DND-41 (cell line): ENCODE results near the gene SHISA6.

Source experiments
- ATAC-seq: fragments of 200-7000 bp; cut with Tn5 transposase; 3 replicates; pipeline ENCODE4 v1.9.1; 2021; ENCODE audit warnings: low read depth; ENCODE audit not compliant: insufficient read depth
- DNase-seq: peaks from one replicate; pipeline ENCODE4 v3.0.0-alpha.2; 2020
- H2AFZ ChIP-seq: 2 replicates; pipeline ENCODE4 v1.6.0; 2012; ENCODE audit warnings: low read depth, low read length
- H3K27ac ChIP-seq: 2 replicates; pipeline ENCODE4 v1.5.1; 2012; ENCODE audit warnings: low read length, inconsistent platforms
- H3K27me3 ChIP-seq: fragments of 200-600 bp; sonication (generic); 2 replicates; pipeline ENCODE4 v1.6.0; 2012; ENCODE audit warnings: low read length, mild to moderate bottlenecking, inconsistent platforms; ENCODE audit not compliant: insufficient read depth, poor library complexity
- H3K36me3 ChIP-seq: 2 replicates; pipeline ENCODE4 v1.5.1; 2012; ENCODE audit warnings: low read length, inconsistent platforms; ENCODE audit not compliant: insufficient read depth
- H3K4me1 ChIP-seq: 2 replicates; pipeline ENCODE4 v1.5.1; 2012; ENCODE audit warnings: mild to moderate bottlenecking, low read length; ENCODE audit not compliant: insufficient read depth
- H3K4me2 ChIP-seq: 2 replicates; pipeline ENCODE4 v1.6.0; 2012; ENCODE audit warnings: mild to moderate bottlenecking, moderate library complexity, low read length, inconsistent platforms; ENCODE audit not compliant: insufficient read depth
- H3K4me3 ChIP-seq, 2 experiments: fragments of 200-600 bp in 1 of 2; shearing (Covaris generic) in 1 of 2; 2 replicates each; pipeline ENCODE4 v1.5.1; 2012 to 2016; ENCODE audit warnings: inconsistent platforms in 2 of 2, low read length in 2 of 2, mild to moderate bottlenecking in 2 of 2, low read depth in 1 of 2, moderate library complexity in 1 of 2
- H3K79me2 ChIP-seq: 2 replicates; pipeline ENCODE4 v1.6.0; 2012; ENCODE audit warnings: low read length, inconsistent platforms; ENCODE audit not compliant: insufficient read depth
- H3K9ac ChIP-seq: 2 replicates; pipeline ENCODE4 v1.6.0; 2012; ENCODE audit warnings: low read depth, mild to moderate bottlenecking, inconsistent platforms, low read length, moderate library complexity
- H3K9me3 ChIP-seq: 2 replicates; pipeline ENCODE4 v1.5.1; 2012; ENCODE audit warnings: low read length, moderate library complexity, mild to moderate bottlenecking, inconsistent platforms; ENCODE audit not compliant: insufficient read depth, severe bottlenecking
- H4K20me1 ChIP-seq: 2 replicates; pipeline ENCODE4 v1.6.0; 2012; ENCODE audit warnings: low read length; ENCODE audit not compliant: insufficient read depth
- CTCF ChIP-seq: IDR thresholded peaks from 2 replicates; pipeline ENCODE4 v1.5.1; 2012; ENCODE audit warnings: borderline replicate concordance, low read length, moderate library complexity, mild to moderate bottlenecking; ENCODE audit not compliant: poor library complexity, severe bottlenecking; ENCODE audit errors: extremely low read depth
- EZH2 ChIP-seq: IDR thresholded peaks from 3 replicates; pipeline ENCODE4 v1.6.1; 2012; ENCODE audit warnings: borderline replicate concordance, low read depth, mild to moderate bottlenecking, moderate library complexity, low read length, inconsistent platforms; ENCODE audit not compliant: severe bottlenecking

Gene SHISA6

GRCh38 chr17:11240841-11241610 is at the start of gene SHISA6:
TSS of gene SHISA6 (plus strand) at chr17:11241213.
- Histone ChIP-seq H3K4me2 (no peak within 1 kb of the TSS), H2AFZ (no peak within 1 kb of the TSS), H3K27me3 (no peaks in the 10 kb centered on the region), H3K79me2 (no peaks in the 10 kb centered on the region), H4K20me1 (no peaks in the 10 kb centered on the region), H3K9ac (no peak within 1 kb of the TSS), H3K9me3 (no peaks in the 10 kb centered on the region), H3K36me3 (no peaks in the 10 kb centered on the region), H3K27ac (no peak within 1 kb of the TSS), H3K4me3 (no peak within 1 kb of the TSS), H3K4me1 (no peaks in the 10 kb centered on the region)
- TF ChIP-seq CTCF (no peak), EZH2 (no peak)
- DNase-seq (no peak), ATAC-seq (no peak)

- H3K4me2 ChIP-seq, result no peak overlapping the region
- H2AFZ ChIP-seq, result no peak overlapping the region
- H4K20me1 ChIP-seq, result no peaks in the 10 kb centered on the region
- H3K36me3 ChIP-seq, result no peaks in the 10 kb centered on the region
- no peak overlapping the region for H3K4me3 ChIP-seq
- H3K9me3 ChIP-seq, result no peaks in the 10 kb centered on the region
- no peaks in the 10 kb centered on the region for H3K4me1 ChIP-seq
- no peaks in the 10 kb centered on the region for H3K79me2 ChIP-seq
- DNase-seq (no peak), ATAC-seq (no peak)
- H3K27me3 ChIP-seq, result no peaks in the 10 kb centered on the region
- TF ChIP-seq CTCF (no peak), EZH2 (no peak)
- H3K9ac ChIP-seq, result no peak overlapping the region
- no peak overlapping the region for H3K27ac ChIP-seq
Measured at GRCh38 chr17:11195801-11196200, 45.2 kb upstream of the SHISA6 start.

GRCh38 chr17:11204991-11205390 is 36.0 kb upstream of the SHISA6 start:
- H3K4me1 ChIP-seq, result no peaks in the 10 kb centered on the region
- ATAC-seq, result no peak
- H2AFZ ChIP-seq, result no peak overlapping the region
- H3K27ac ChIP-seq, result no peak overlapping the region
- H3K4me3 ChIP-seq, result no peak overlapping the region
- TF ChIP-seq EZH2, result no peak
- TF ChIP-seq CTCF, result no peak
- no peaks in the 10 kb centered on the region for H3K27me3 ChIP-seq
- H3K79me2 ChIP-seq, result no peaks in the 10 kb centered on the region
- H3K36me3 ChIP-seq, result no peaks in the 10 kb centered on the region
- H3K9ac ChIP-seq, result no peak overlapping the region
- no peak for DNase-seq
- no peaks in the 10 kb centered on the region for H4K20me1 ChIP-seq
- H3K4me2 ChIP-seq, result no peak overlapping the region
- peaks cover 2% of the 10 kb centered on the region for H3K9me3 ChIP-seq
